Measurements from ENCODE around the gene TRPM3. TPM values are rescaled to one million over a fixed set of nuclear protein-coding genes. Genes with fewer than 3 reads are reported as not detected.

TRPM3 gene
- total RNA-seq (2014; rRNA removed; shearing (Covaris generic)): 0.03 TPM in 1 of 2 replicates, not detected in the other

- H3K27me3 ChIP-seq (replicated peaks): peaks cover 8% of the 10 kb centered on the region
- H3K4me3 ChIP-seq: no peak within 1 kb of the TSS
- no peak within 1 kb of the TSS for H3K27ac ChIP-seq
- H3K4me1 ChIP-seq (replicated peaks): no peaks in the 10 kb centered on the region
- H3K36me3 ChIP-seq: no peaks in the 10 kb centered on the region
- no peaks in the 10 kb centered on the region for H3K9me3 ChIP-seq (replicated peaks)
- no peak for DNase-seq (ENCODE audit: low read depth in 1 of 2, low spot score in 2 of 2)
Observed at GRCh38 chr9:71121275-71122021, at the start of gene TRPM3. Gene TRPM3, minus strand, starts transcription at chr9:71121621. Its CDS starts 267 bp downstream, at chr9:71121354.

GRCh38 chr9:71168418-71168817 lies 47.0 kb upstream of the TRPM3 start:
- DNase-seq (ENCODE audit: low read depth in 1 of 2, low spot score in 2 of 2): no peak
- H3K4me3 ChIP-seq: no peak overlapping the region
- no peaks in the 10 kb centered on the region for H3K36me3 ChIP-seq
- H3K9me3 ChIP-seq (replicated peaks): no peaks in the 10 kb centered on the region
- H3K27me3 ChIP-seq (replicated peaks): no peaks in the 10 kb centered on the region
- H3K27ac ChIP-seq: no peak overlapping the region
- no peaks in the 10 kb centered on the region for H3K4me1 ChIP-seq (replicated peaks)

GRCh38 chr9:71162126-71162525 lies 40.7 kb upstream of the TRPM3 start:
- H3K9me3 ChIP-seq (replicated peaks): no peaks in the 10 kb centered on the region

GRCh38 chr9:71157731-71158130 lies 36.3 kb upstream of the TRPM3 start:
- no peaks in the 10 kb centered on the region for H3K27me3 ChIP-seq (replicated peaks)
- no peak for DNase-seq (ENCODE audit: low read depth in 1 of 2, low spot score in 2 of 2)
- H3K27ac ChIP-seq: no peak overlapping the region
- H3K36me3 ChIP-seq: no peaks in the 10 kb centered on the region
- no peaks in the 10 kb centered on the region for H3K9me3 ChIP-seq (replicated peaks)
- no peak overlapping the region for H3K4me3 ChIP-seq
- H3K4me1 ChIP-seq (replicated peaks): no peaks in the 10 kb centered on the region

More at GRCh38 chr9:71162126-71162525, 40.7 kb upstream of the TRPM3 start:
- H3K4me3 ChIP-seq: no peak overlapping the region
- no peak overlapping the region for H3K27ac ChIP-seq
- no peaks in the 10 kb centered on the region for H3K27me3 ChIP-seq (replicated peaks)
- no peak for DNase-seq (ENCODE audit: low read depth in 1 of 2, low spot score in 2 of 2)
- no peaks in the 10 kb centered on the region for H3K36me3 ChIP-seq
- no peaks in the 10 kb centered on the region for H3K4me1 ChIP-seq (replicated peaks)

- no peaks in the 10 kb centered on the region for H3K9me3 ChIP-seq (replicated peaks)
- H3K36me3 ChIP-seq: no peaks in the 10 kb centered on the region
- DNase-seq (ENCODE audit: low read depth in 1 of 2, low spot score in 2 of 2): no peak
- no peak overlapping the region for H3K4me3 ChIP-seq
- no peaks in the 10 kb centered on the region for H3K4me1 ChIP-seq (replicated peaks)
- no peak overlapping the region for H3K27ac ChIP-seq
- no peaks in the 10 kb centered on the region for H3K27me3 ChIP-seq (replicated peaks)
Observed at GRCh38 chr9:71147368-71147767, 25.9 kb upstream of the TRPM3 start.

GRCh38 chr9:71146511-71146910 lies 25.1 kb upstream of the TRPM3 start:
- no peak for DNase-seq (ENCODE audit: low read depth in 1 of 2, low spot score in 2 of 2)
- Histone ChIP-seq H3K4me3 (no peak overlapping the region), H3K36me3 (no peaks in the 10 kb centered on the region), H3K27ac (no peak overlapping the region), H3K27me3 (replicated peaks) (no peaks in the 10 kb centered on the region), H3K4me1 (replicated peaks) (no peaks in the 10 kb centered on the region), H3K9me3 (replicated peaks) (no peaks in the 10 kb centered on the region)

GRCh38 chr9:71145179-71145578 lies 23.8 kb upstream of the TRPM3 start:
- no peak for DNase-seq (ENCODE audit: low read depth in 1 of 2, low spot score in 2 of 2)
- no peak overlapping the region for H3K27ac ChIP-seq
- H3K9me3 ChIP-seq (replicated peaks): no peaks in the 10 kb centered on the region
- no peaks in the 10 kb centered on the region for H3K36me3 ChIP-seq
- no peaks in the 10 kb centered on the region for H3K27me3 ChIP-seq (replicated peaks)
- no peaks in the 10 kb centered on the region for H3K4me1 ChIP-seq (replicated peaks)
- H3K4me3 ChIP-seq: no peak overlapping the region

- no peak overlapping the region for H3K27ac ChIP-seq
- no peak for DNase-seq (ENCODE audit: low read depth in 1 of 2, low spot score in 2 of 2)
- H3K9me3 ChIP-seq (replicated peaks): no peaks in the 10 kb centered on the region
- no peaks in the 10 kb centered on the region for H3K4me1 ChIP-seq (replicated peaks)
- no peaks in the 10 kb centered on the region for H3K27me3 ChIP-seq (replicated peaks)
- H3K36me3 ChIP-seq: no peaks in the 10 kb centered on the region
- H3K4me3 ChIP-seq: no peak overlapping the region
Observed at GRCh38 chr9:71144495-71144894, 23.1 kb upstream of the TRPM3 start.

- DNase-seq (ENCODE audit: low read depth in 1 of 2, low spot score in 2 of 2): no peak
- Histone ChIP-seq H3K4me1 (replicated peaks) (no peaks in the 10 kb centered on the region), H3K27ac (no peak overlapping the region), H3K9me3 (replicated peaks) (no peaks in the 10 kb centered on the region), H3K27me3 (replicated peaks) (no peaks in the 10 kb centered on the region), H3K36me3 (no peaks in the 10 kb centered on the region), H3K4me3 (no peak overlapping the region)
Observed at GRCh38 chr9:71136696-71137095, 15.3 kb upstream of the TRPM3 start.

GRCh38 chr9:71131145-71131544 lies 9.7 kb upstream of the TRPM3 start:
- H3K9me3 ChIP-seq (replicated peaks): no peaks in the 10 kb centered on the region
- H3K27me3 ChIP-seq (replicated peaks): no peaks in the 10 kb centered on the region; the same call in 1 of the 2 replicates
- no peaks in the 10 kb centered on the region for H3K36me3 ChIP-seq
- H3K27ac ChIP-seq: no peak overlapping the region
- DNase-seq (ENCODE audit: low read depth in 1 of 2, low spot score in 2 of 2): no peak
- H3K4me3 ChIP-seq: no peak overlapping the region
- no peaks in the 10 kb centered on the region for H3K4me1 ChIP-seq (replicated peaks)

GRCh38 chr9:71130521-71130920 lies 9.1 kb upstream of the TRPM3 start:
- Histone ChIP-seq H3K27ac (no peak overlapping the region), H3K36me3 (no peaks in the 10 kb centered on the region), H3K27me3 (replicated peaks) (no peaks in the 10 kb centered on the region; the same call in 1 of the 2 replicates), H3K4me3 (no peak overlapping the region), H3K4me1 (replicated peaks) (no peaks in the 10 kb centered on the region), H3K9me3 (replicated peaks) (no peaks in the 10 kb centered on the region)
- DNase-seq (ENCODE audit: low read depth in 1 of 2, low spot score in 2 of 2): no peak

- DNase-seq (ENCODE audit: low read depth in 1 of 2, low spot score in 2 of 2): no peak
- H3K36me3 ChIP-seq: no peaks in the 10 kb centered on the region
- no peaks in the 10 kb centered on the region for H3K9me3 ChIP-seq (replicated peaks)
- H3K27ac ChIP-seq: no peak overlapping the region
- H3K4me3 ChIP-seq: no peak overlapping the region
- H3K27me3 ChIP-seq (replicated peaks): peaks cover 3% of the 10 kb centered on the region; the same call in 1 of the 2 replicates
- no peaks in the 10 kb centered on the region for H3K4me1 ChIP-seq (replicated peaks)
Observed at GRCh38 chr9:71128796-71129195, 7.4 kb upstream of the TRPM3 start.

- Histone ChIP-seq H3K27ac (no peak overlapping the region), H3K4me1 (replicated peaks) (no peaks in the 10 kb centered on the region), H3K36me3 (no peaks in the 10 kb centered on the region), H3K27me3 (replicated peaks) (peaks cover 3% of the 10 kb centered on the region), H3K4me3 (no peak overlapping the region), H3K9me3 (replicated peaks) (no peaks in the 10 kb centered on the region)
- no peak for DNase-seq (ENCODE audit: low read depth in 1 of 2, low spot score in 2 of 2)
Observed at GRCh38 chr9:71127301-71127700, 5.9 kb upstream of the TRPM3 start.

- H3K36me3 ChIP-seq: no peaks in the 10 kb centered on the region
- no peaks in the 10 kb centered on the region for H3K9me3 ChIP-seq (replicated peaks)
- no peaks in the 10 kb centered on the region for H3K4me1 ChIP-seq (replicated peaks)
- peaks cover 8% of the 10 kb centered on the region for H3K27me3 ChIP-seq (replicated peaks)
- H3K4me3 ChIP-seq: no peak overlapping the region
- no peak for DNase-seq (ENCODE audit: low read depth in 1 of 2, low spot score in 2 of 2)
- H3K27ac ChIP-seq: no peak overlapping the region
Observed at GRCh38 chr9:71122421-71122820, 1.0 kb upstream of the TRPM3 start.

- Histone ChIP-seq H3K27me3 (replicated peaks) (peaks cover 8% of the 10 kb centered on the region), H3K36me3 (no peaks in the 10 kb centered on the region), H3K4me1 (replicated peaks) (no peaks in the 10 kb centered on the region), H3K4me3 (no peak overlapping the region), H3K27ac (no peak overlapping the region), H3K9me3 (replicated peaks) (no peaks in the 10 kb centered on the region)
- no peak for DNase-seq (ENCODE audit: low read depth in 1 of 2, low spot score in 2 of 2)
Observed at GRCh38 chr9:71122022-71122275, 528 bp upstream of the TRPM3 start.
